ENCODE measurements around the gene ZNF184.

ZNF184 gene

DNA sequence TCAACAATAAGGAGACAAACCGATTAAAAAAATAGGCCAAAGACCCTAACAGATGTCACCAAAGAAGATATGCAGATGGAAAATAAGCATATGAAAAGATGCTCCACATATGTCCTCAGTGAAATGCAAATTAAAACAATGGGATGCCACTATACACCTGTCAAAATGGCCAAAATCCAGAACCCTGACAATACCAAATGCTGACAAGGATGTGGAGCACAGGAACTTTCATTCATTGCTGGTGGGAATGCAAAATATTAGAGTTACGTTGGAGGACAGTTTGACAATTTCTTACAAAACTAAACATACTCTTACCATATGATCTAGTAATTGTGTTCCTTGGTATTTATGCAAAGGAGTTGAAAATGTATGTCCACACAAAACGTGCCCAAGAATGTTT, 1.8 kb upstream of the ZNF184 start:
- no peak overlapping the region for H3K4me2 ChIP-seq (ENCODE audit: low read length)
- TF ChIP-seq, protein P1, sequence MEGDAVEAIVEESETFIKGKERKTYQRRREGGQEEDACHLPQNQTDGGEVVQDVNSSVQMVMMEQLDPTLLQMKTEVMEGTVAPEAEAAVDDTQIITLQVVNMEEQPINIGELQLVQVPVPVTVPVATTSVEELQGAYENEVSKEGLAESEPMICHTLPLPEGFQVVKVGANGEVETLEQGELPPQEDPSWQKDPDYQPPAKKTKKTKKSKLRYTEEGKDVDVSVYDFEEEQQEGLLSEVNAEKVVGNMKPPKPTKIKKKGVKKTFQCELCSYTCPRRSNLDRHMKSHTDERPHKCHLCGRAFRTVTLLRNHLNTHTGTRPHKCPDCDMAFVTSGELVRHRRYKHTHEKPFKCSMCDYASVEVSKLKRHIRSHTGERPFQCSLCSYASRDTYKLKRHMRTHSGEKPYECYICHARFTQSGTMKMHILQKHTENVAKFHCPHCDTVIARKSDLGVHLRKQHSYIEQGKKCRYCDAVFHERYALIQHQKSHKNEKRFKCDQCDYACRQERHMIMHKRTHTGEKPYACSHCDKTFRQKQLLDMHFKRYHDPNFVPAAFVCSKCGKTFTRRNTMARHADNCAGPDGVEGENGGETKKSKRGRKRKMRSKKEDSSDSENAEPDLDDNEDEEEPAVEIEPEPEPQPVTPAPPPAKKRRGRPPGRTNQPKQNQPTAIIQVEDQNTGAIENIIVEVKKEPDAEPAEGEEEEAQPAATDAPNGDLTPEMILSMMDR (IDR thresholded peaks at IDR 0.05; ENCODE audit: low read length) = no peak
- no peak for TF ChIP-seq EZH2 (IDR thresholded peaks at IDR 0.05; ENCODE audit: borderline replicate concordance, low read length)
- no peaks in the 10 kb centered on the region; the same call in 1 of the 2 replicates for H3K27me3 ChIP-seq (ENCODE audit: insufficient read depth, low read length)
- H4K20me1 ChIP-seq (ENCODE audit: insufficient read depth, low read length) = no peaks in the 10 kb centered on the region
- H3K4me3 ChIP-seq (ENCODE audit: low read depth, low read length, poor library complexity, severe bottlenecking) = no peak overlapping the region
- no peaks in the 10 kb centered on the region for H3F3A ChIP-seq (ENCODE audit: insufficient read depth, low read length)
- 0 out of 2 replicates have a peak, but pooled peaks cover 2% of the 10 kb centered on the region for H3K9me3 ChIP-seq (ENCODE audit: low read length)
- no peak overlapping the region for H2AFZ ChIP-seq (ENCODE audit: low read length)
- H3K27ac ChIP-seq (ENCODE audit: low read depth, low read length, poor library complexity, severe bottlenecking) = no peak overlapping the region
- H3K79me2 ChIP-seq (ENCODE audit: insufficient read depth, low read length) = peaks cover 18% of the 10 kb centered on the region; the same call in 1 of the 2 replicates
- H3K4me1 ChIP-seq (ENCODE audit: insufficient read depth, low read length, severe bottlenecking) = peaks cover 33% of the 10 kb centered on the region
- no peak overlapping the region for H3K9ac ChIP-seq (ENCODE audit: low read length)
- H3K36me3 ChIP-seq (ENCODE audit: insufficient read depth, low read length) = peaks cover 20% of the 10 kb centered on the region
- no peaks in the 10 kb centered on the region for H3K9me2 ChIP-seq (ENCODE audit: low read depth, low read length)

DNA sequence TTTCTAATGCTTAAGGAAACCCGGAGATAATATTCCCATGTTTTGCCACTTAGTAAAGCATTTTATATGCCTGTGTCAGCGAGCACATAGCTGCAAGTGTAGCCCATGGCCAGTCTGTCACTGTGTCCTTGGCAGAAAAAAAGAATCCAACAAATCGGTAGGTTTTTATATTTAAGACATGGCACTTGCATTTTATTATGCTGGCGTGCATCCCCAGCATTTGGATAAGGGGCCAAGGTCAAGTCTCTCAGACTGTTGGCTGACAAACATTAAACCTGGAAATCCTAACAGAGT, 1.2 kb upstream of the ZNF184 start:
- Histone ChIP-seq H3K9me3 (ENCODE audit: low read length) (0 out of 2 replicates have a peak, but pooled peaks cover 3% of the 10 kb centered on the region), H3F3A (ENCODE audit: insufficient read depth, low read length) (no peaks in the 10 kb centered on the region), H3K27ac (ENCODE audit: low read depth, low read length, poor library complexity, severe bottlenecking) (no peak overlapping the region), H4K20me1 (ENCODE audit: insufficient read depth, low read length) (no peaks in the 10 kb centered on the region), H3K4me3 (ENCODE audit: low read depth, low read length, poor library complexity, severe bottlenecking) (peak overlapping the region; percentile 93), H3K9ac (ENCODE audit: low read length) (no peak overlapping the region), H3K36me3 (ENCODE audit: insufficient read depth, low read length) (peaks cover 26% of the 10 kb centered on the region), H3K4me2 (ENCODE audit: low read length) (peak overlapping the region; percentile 99; the same call in 1 of the 2 replicates), H2AFZ (ENCODE audit: low read length) (no peak overlapping the region), H3K27me3 (ENCODE audit: insufficient read depth, low read length) (no peaks in the 10 kb centered on the region; the same call in 1 of the 2 replicates), H3K9me2 (ENCODE audit: low read depth, low read length) (no peaks in the 10 kb centered on the region), H3K4me1 (ENCODE audit: insufficient read depth, low read length, severe bottlenecking) (peaks cover 33% of the 10 kb centered on the region), H3K79me2 (ENCODE audit: insufficient read depth, low read length) (peaks cover 18% of the 10 kb centered on the region; the same call in 1 of the 2 replicates)
- TF ChIP-seq, protein P1 (IDR thresholded peaks at IDR 0.05; ENCODE audit: low read length) = no peak
- no peak for TF ChIP-seq EZH2 (IDR thresholded peaks at IDR 0.05; ENCODE audit: borderline replicate concordance, low read length)

DNA sequence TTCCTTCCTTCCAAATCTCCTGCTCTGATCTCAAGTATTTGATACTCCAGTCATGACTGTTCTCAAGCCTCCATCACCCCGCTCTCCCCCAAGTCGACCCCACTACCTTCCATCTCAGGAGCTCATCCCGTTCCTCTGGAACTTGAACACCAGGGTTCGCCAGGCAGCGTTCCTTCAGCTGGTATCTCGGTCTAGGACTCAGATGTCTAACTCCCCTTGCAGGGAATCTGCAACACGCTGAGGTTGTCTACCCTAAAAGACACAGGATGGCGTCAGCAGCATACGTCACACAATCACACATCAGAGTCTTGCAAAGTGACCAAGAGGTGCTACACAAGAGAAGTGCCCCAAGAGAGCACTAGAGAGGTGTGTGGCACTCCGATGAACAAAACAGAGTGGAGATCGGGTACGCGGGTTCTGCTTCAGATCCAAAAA, 706 bp downstream of the ZNF184 start:
- TF ChIP-seq, protein P1 (IDR thresholded peaks at IDR 0.05; ENCODE audit: low read length) = no peak
- TF ChIP-seq EZH2 (IDR thresholded peaks at IDR 0.05; ENCODE audit: borderline replicate concordance, low read length) = no peak
- H3K9ac ChIP-seq (ENCODE audit: low read length) = peak overlapping the region; percentile 95
- H3K4me1 ChIP-seq (ENCODE audit: insufficient read depth, low read length, severe bottlenecking) = peaks cover 20% of the 10 kb centered on the region
- peak overlapping the region; percentile 90 for H3K27ac ChIP-seq (ENCODE audit: low read depth, low read length, poor library complexity, severe bottlenecking)
- peaks cover 21% of the 10 kb centered on the region for H3K79me2 ChIP-seq (ENCODE audit: insufficient read depth, low read length)
- peaks cover 18% of the 10 kb centered on the region for H3K9me3 ChIP-seq (ENCODE audit: low read length)
- peaks cover 45% of the 10 kb centered on the region for H3K36me3 ChIP-seq (ENCODE audit: insufficient read depth, low read length)
- peak overlapping the region; percentile 38; the same call in 1 of the 2 replicates for H2AFZ ChIP-seq (ENCODE audit: low read length)
- H3K4me2 ChIP-seq (ENCODE audit: low read length) = peak overlapping the region; percentile 99
- H3K9me2 ChIP-seq (ENCODE audit: low read depth, low read length) = no peaks in the 10 kb centered on the region
- H3F3A ChIP-seq (ENCODE audit: insufficient read depth, low read length) = no peaks in the 10 kb centered on the region
- peak overlapping the region; percentile 93 for H3K4me3 ChIP-seq (ENCODE audit: low read depth, low read length, poor library complexity, severe bottlenecking)
- no peaks in the 10 kb centered on the region; the same call in 1 of the 2 replicates for H3K27me3 ChIP-seq (ENCODE audit: insufficient read depth, low read length)
- H4K20me1 ChIP-seq (ENCODE audit: insufficient read depth, low read length) = no peaks in the 10 kb centered on the region

All from OCI-LY1 (cell line).